HCT116 (cell line): Measurements from ENCODE around the gene KDM2B. TPM values are rescaled to one million over a fixed set of nuclear protein-coding genes. Genes with fewer than 3 reads are reported as not detected.

Source experiments
- ATAC-seq: fragments of 200-7000 bp; cut with Tn5 transposase; 2 replicates; pipeline ENCODE4 v1.9.1; 2020; ENCODE audit warnings: mild to moderate bottlenecking, moderate library complexity
- BruUV-seq: library from RNA; stranded (reverse); fragments of 400-500 nt; replicated peaks from 2 replicates; lab custom pipeline; 2021; lab: Mats Ljungman, UMichigan
- CTCF ChIA-PET: fragments of 300-600 bp; sonication (Branson Sonifier 250); formaldehyde crosslinking; loops from one replicate; lab custom pipeline; 2021; ENCODE audit warnings: antibody characterized with exemption; lab: Charles Lee
- POLR2A ChIA-PET: fragments of 300-600, 350-600 bp; sonication (Branson Sonifier 250); formaldehyde crosslinking; loops from one replicate; lab custom pipeline; 2021; ENCODE audit warnings: antibody characterized with exemption; lab: Charles Lee
- RAD21 ChIA-PET, 2 experiments: fragments of 300-600 bp; sonication (Branson Sonifier 250); formaldehyde crosslinking; loops; one replicate each; lab custom pipeline; 2023; ENCODE audit warnings: low total read pairs in 2 of 2; ENCODE audit not compliant: uncharacterized antibody in 2 of 2, unreplicated experiment in 2 of 2, low non-redundant PET in 1 of 2; lab: Charles Lee
- DNase-seq: peaks from one replicate; pipeline ENCODE4 v3.0.0-alpha.2; 2010; ENCODE audit warnings: low read depth, low spot score
- H2AFZ ChIP-seq: fragments of 200-600 bp; shearing (Covaris generic), sonication (generic); 2 replicates; pipeline ENCODE4 v1.6.1; 2017; ENCODE audit warnings: low read depth, mixed run types, mixed read lengths, antibody characterized with exemption, low read length; ENCODE audit not compliant: poor library complexity, severe bottlenecking
- H3K27ac ChIP-seq: 2 replicates; pipeline ENCODE4 v1.5.1; 2012; ENCODE audit warnings: low read depth, low read length
- H3K27me3 ChIP-seq: fragments of 200-600 bp; sonication (generic); 2 replicates; pipeline ENCODE4 v1.6.1; 2016; ENCODE audit warnings: mixed run types, low read length, mixed read lengths; ENCODE audit not compliant: insufficient read depth
- H3K36me3 ChIP-seq, 2 experiments: fragments of 200-500 bp in 1 of 2; fragments of 200-600 bp in 1 of 2; sonication (Bioruptor generic) in 1 of 2; sonication (generic) in 1 of 2; 2 replicates each; pipeline versions ENCODE4 v1.5.1 to v1.6.1; 2014 to 2016; ENCODE audit warnings: low read length in 2 of 2, inconsistent platforms in 1 of 2, mixed read lengths in 1 of 2, mixed run types in 1 of 2; ENCODE audit not compliant: insufficient read depth in 2 of 2, control insufficient read depth in 1 of 2
- H3K4me1 ChIP-seq, 2 experiments: fragments of 200-600 bp in 1 of 2; sonication (generic) in 1 of 2; 2 replicates each; pipeline versions ENCODE4 v1.5.1 to v1.6.1; 2012 to 2017; ENCODE audit warnings: low read length in 2 of 2, inconsistent platforms in 1 of 2, mild to moderate bottlenecking in 1 of 2, mixed read lengths in 1 of 2, mixed run types in 1 of 2, moderate library complexity in 1 of 2; ENCODE audit not compliant: insufficient read depth in 2 of 2, control insufficient read depth in 1 of 2
- H3K4me2 ChIP-seq: fragments of 200-600 bp; sonication (generic); 2 replicates; pipeline ENCODE4 v1.6.1; 2017; ENCODE audit warnings: mixed run types, low read length, mixed read lengths
- H3K4me3 ChIP-seq, 2 experiments: fragments of 200-600 bp in 1 of 2; sonication (generic) in 1 of 2; replicated peaks in 1 of 2; 2 replicates each; pipeline ENCODE4 v1.5.1; 2011 to 2016; ENCODE audit warnings: low read length in 2 of 2, control low read depth in 1 of 2, low read depth in 1 of 2, mild to moderate bottlenecking in 1 of 2, mixed read lengths in 1 of 2, mixed run types in 1 of 2
- H3K79me2 ChIP-seq: fragments of 200-600 bp; sonication (generic); 2 replicates; pipeline ENCODE4 v1.6.1; 2017; ENCODE audit warnings: mild to moderate bottlenecking, mixed run types, low read length, moderate library complexity, mixed read lengths; ENCODE audit not compliant: insufficient read depth
- H3K9ac ChIP-seq: fragments of 200-600 bp; sonication (generic); 2 replicates; pipeline ENCODE4 v1.6.1; 2016; ENCODE audit warnings: low read length, mixed read lengths
- H3K9me2 ChIP-seq: fragments of 200-600 bp; sonication (generic), shearing (Covaris generic); 2 replicates; pipeline ENCODE4 v1.6.1; 2017; ENCODE audit warnings: mixed run types, mild to moderate bottlenecking, moderate library complexity; ENCODE audit not compliant: insufficient read depth
- H3K9me3 ChIP-seq, 2 experiments: fragments of 200-500 bp in 1 of 2; fragments of 200-600 bp in 1 of 2; sonication (Bioruptor generic) in 1 of 2; sonication (generic) in 1 of 2; 2 replicates each; pipeline ENCODE4 v1.6.1; 2014 to 2017; ENCODE audit warnings: low read length in 2 of 2, mixed read lengths in 2 of 2, inconsistent platforms in 1 of 2, low read depth in 1 of 2, mild to moderate bottlenecking in 1 of 2, mixed run types in 1 of 2, moderate library complexity in 1 of 2; ENCODE audit not compliant: control insufficient read depth in 1 of 2, insufficient read depth in 1 of 2
- H4K20me1 ChIP-seq: fragments of 200-600 bp; sonication (generic), shearing (Covaris generic); 2 replicates; pipeline ENCODE4 v1.6.1; 2017; ENCODE audit warnings: mixed run types, mild to moderate bottlenecking, moderate library complexity; ENCODE audit not compliant: insufficient read depth
- ATF3 ChIP-seq: IDR thresholded peaks from 2 replicates; pipeline ENCODE4 v1.6.1; 2012
- CTCF ChIP-seq, 3 experiments: fragments of 200-600 bp in 1 of 3; sonication (generic) in 1 of 3; IDR thresholded peaks in 2 of 3; conservative IDR thresholded peaks in 1 of 3; 2 replicates each; pipeline ENCODE4 v1.5.1; 2012 to 2017; ENCODE audit warnings: low read depth in 2 of 3, low read length in 2 of 3, antibody characterized with exemption in 1 of 3, borderline replicate concordance in 1 of 3, control low read depth in 1 of 3, mild to moderate bottlenecking in 1 of 3, mixed read lengths in 1 of 3, mixed run types in 1 of 3, moderate library complexity in 1 of 3; ENCODE audit not compliant: insufficient read depth in 1 of 3
- EGR1 ChIP-seq: IDR thresholded peaks from 2 replicates; pipeline ENCODE4 v1.6.1; 2012; ENCODE audit warnings: low read depth
- EZH2 ChIP-seq: fragments of 200-600 bp; sonication (generic); IDR thresholded peaks from 2 replicates; pipeline ENCODE4 v1.6.1; 2017; ENCODE audit warnings: antibody characterized with exemption, mixed run types
- JUND ChIP-seq: IDR thresholded peaks from 2 replicates; pipeline ENCODE4 v1.6.1; 2012
- MAX ChIP-seq: IDR thresholded peaks from 2 replicates; pipeline ENCODE4 v1.6.1; 2012
- RAD21 ChIP-seq: IDR thresholded peaks from 2 replicates; pipeline ENCODE4 v1.6.1; 2012; ENCODE audit warnings: low read depth, mild to moderate bottlenecking
- SP1 ChIP-seq: IDR thresholded peaks from 2 replicates; pipeline ENCODE4 v1.6.1; 2012; ENCODE audit warnings: low read depth
- SRF ChIP-seq: IDR thresholded peaks from 2 replicates; pipeline ENCODE4 v1.6.1; 2012; ENCODE audit warnings: low read depth
- TCF7L2 ChIP-seq: IDR thresholded peaks from 2 replicates; pipeline ENCODE4 v1.7.0; 2011; ENCODE audit warnings: borderline replicate concordance, inconsistent platforms; ENCODE audit not compliant: insufficient read depth, insufficient read length; ENCODE audit errors: extremely low read depth
- ZBTB33 ChIP-seq: IDR thresholded peaks from 2 replicates; pipeline ENCODE4 v1.6.1; 2011; ENCODE audit warnings: mild to moderate bottlenecking, low read length, moderate library complexity; ENCODE audit not compliant: insufficient replicate concordance; ENCODE audit errors: extremely low read depth
- ZFX ChIP-seq: fragments of 450-650 bp; IDR thresholded peaks from 2 replicates; pipeline ENCODE4 v1.6.1; 2017
- intact Hi-C: fragments of 100-400 bp; cut with micrococcal nuclease; formaldehyde crosslinking; loops from 2 replicates; pipeline ENCODE4 v1.10.0; 2022
- total RNA-seq: library from RNA; stranded (reverse); gene quantifications from one replicate; pipeline ENCODE4 v1.2.1, GENCODE V29; 2021; ENCODE audit not compliant: unreplicated experiment

Gene KDM2B
- total RNA-seq, 1 experiment from 2014 or later = 36.7 TPM

- Histone ChIP-seq H3K9me3 (no peaks in the 10 kb centered on the region), H3K4me2 (no peak overlapping the region), H3K36me3 (no peaks in the 10 kb centered on the region), H3K4me3 (no peak overlapping the region), H3K79me2 (no peaks in the 10 kb centered on the region), H3K9ac (no peak overlapping the region), H3K27ac (no peak overlapping the region), H2AFZ (no peak overlapping the region), H4K20me1 (no peaks in the 10 kb centered on the region), H3K4me1 (peaks cover 6 to 20% of the 10 kb centered on the region in 2 experiments; a peak in 3 of 4 replicates), H3K27me3 (no peaks in the 10 kb centered on the region), H3K9me2 (no peaks in the 10 kb centered on the region)
- no TSS peak for BruUV-seq
- ChIA-PET CTCF (no interaction called here), RAD21 (no interaction called here), POLR2A (no interaction called here)
- intact Hi-C loops = no loop called here
- no peak for TF ChIP-seq SP1
- no peak for TF ChIP-seq EZH2
- no peak for TF ChIP-seq CTCF (IDR thresholded peaks at IDR 0.05 in 2 of 3, conservative IDR thresholded peaks at IDR 0.05 in 1 of 3; ENCODE audit: borderline replicate concordance in 1 of 3, insufficient read depth in 1 of 3, low read depth in 2 of 3, low read length in 2 of 3)
- no peak for TF ChIP-seq JUND
- TF ChIP-seq RAD21 = no peak
- no peak for TF ChIP-seq MAX
- TF ChIP-seq EGR1 = no peak
- no peak for TF ChIP-seq ZBTB33
- TF ChIP-seq ZFX = no peak
- TF ChIP-seq TCF7L2 = no peak
- TF ChIP-seq ATF3 = no peak
- TF ChIP-seq SRF = no peak
- ATAC-seq (no peak), DNase-seq (no peak)
Measured at GRCh38 chr12:121518656-121519055, 62.2 kb downstream of the KDM2B start.
